Endometrial microvascular endothelial cells (primary cell): ENCODE data around the gene FCRL6. TPM values are rescaled to one million over a fixed set of nuclear protein-coding genes. Genes with fewer than 3 reads are reported as not detected.

Source experiments
- in situ Hi-C: cut with HindIII; loops from 2 replicates; pipeline ENCODE4 v1.10.0; 2017; ENCODE audit warnings: low sequenced_read_pairs, low pct_unique_long_range_greater_than_20kb; ENCODE audit errors: inconsistent ontology term
- total RNA-seq: library from RNA; depleted of rRNA; stranded (reverse); fragments of >200 nt; gene quantifications from one replicate; pipeline ENCODE4 v1.2.3, GENCODE V29; 2015; ENCODE audit errors: inconsistent ontology term

The FCRL6 gene
- total RNA-seq, 1 donor from 2014 or later = not detected

DNA sequence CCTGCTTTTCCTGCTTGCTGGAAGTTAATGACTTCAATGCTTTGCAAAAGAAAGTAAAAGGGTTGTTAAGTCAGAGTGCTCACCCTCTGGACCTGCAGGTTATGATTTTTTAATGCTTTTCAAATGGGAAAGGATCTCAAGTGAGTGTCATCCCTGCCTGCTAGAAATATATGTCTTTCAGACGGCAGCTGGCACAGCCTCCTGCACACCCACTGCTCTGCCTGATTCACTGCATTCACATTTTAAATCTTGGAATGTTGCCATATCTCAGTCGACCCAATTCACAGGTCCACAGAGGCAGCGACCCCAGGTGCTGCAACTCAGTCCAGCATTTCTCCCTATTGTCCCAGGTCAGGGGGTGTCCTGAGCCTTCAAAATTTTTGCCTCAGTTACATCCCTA is 10.7 kb upstream of the FCRL6 start:
- in situ Hi-C loops = loop anchor here (25.0 kb wide), 1 partner anchor 96 kb away; no protein-coding TSS in a partner anchor

DNA sequence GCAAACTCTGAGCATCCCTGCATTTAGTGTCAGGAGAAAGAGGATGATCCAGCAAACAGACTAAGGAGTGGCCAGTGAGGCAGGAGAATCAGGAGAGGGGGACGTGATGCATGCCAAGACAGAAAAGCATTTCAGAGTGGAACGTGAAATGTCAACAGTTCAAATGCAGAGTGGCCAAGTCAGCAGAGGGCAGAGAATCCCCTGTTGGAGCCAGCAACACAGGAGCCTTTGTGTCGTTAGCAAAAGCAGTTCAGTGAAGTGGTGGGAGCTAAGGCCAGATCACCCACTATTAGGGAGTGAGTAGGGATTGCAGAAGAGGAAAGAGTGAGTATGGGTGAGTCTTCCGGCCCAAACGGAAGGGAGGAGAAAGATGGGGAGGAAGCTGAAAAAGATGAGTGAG is 6.6 kb upstream of the FCRL6 start:
- in situ Hi-C loops = loop anchor here (25.0 kb wide), 1 partner anchor 92 kb away; no protein-coding TSS in a partner anchor

DNA sequence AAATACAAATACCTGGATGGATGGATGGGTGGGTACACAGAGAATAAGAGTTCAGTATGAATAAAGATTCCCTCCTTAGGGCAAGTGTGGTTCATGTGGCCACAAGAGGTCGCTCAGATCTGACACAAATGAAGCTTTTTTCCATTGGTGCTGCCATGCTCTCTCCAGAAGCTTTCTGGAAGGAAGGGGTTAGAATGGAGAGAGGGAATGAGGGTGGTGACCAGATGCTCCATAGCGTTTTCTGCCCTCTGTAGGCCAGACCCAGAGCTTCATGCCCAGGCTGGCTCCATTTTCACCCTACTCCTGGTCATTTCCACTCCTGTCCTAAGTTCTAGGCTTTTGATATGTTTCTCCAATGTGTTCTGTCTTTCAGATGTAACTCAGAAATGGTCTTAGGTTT is 3.3 kb upstream of the FCRL6 start:
- in situ Hi-C loops = loop anchor here (25.0 kb wide), 1 partner anchor 88 kb away; no protein-coding TSS in a partner anchor

DNA sequence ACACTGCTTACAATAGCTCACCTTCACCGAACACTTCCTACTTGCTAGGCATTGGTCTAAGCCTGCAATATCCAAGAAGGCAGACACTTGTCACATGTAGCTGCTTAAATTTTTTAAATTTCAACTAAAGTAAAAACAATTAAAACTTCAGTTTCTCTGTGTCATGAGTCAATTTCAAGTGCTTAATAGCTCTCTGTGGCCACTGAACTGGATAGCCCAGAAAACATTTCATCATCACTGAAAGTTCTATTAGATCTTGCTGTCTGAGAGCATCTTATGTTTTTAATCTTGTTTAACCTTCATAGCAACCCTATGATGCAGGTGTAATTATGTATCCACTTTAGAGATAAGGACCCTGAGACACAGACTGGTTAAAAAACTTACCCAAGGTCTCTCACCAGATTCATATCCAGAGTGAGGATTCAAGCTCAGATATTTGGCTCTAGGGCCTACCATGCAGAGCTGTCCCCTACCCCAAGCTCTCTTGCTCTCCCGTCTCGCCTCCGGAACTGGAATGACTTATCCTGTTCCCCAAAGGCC is 2.6 kb upstream of the FCRL6 start:
- in situ Hi-C loops = loop anchor here (25.0 kb wide), 1 partner anchor 88 kb away; no protein-coding TSS in a partner anchor

DNA sequence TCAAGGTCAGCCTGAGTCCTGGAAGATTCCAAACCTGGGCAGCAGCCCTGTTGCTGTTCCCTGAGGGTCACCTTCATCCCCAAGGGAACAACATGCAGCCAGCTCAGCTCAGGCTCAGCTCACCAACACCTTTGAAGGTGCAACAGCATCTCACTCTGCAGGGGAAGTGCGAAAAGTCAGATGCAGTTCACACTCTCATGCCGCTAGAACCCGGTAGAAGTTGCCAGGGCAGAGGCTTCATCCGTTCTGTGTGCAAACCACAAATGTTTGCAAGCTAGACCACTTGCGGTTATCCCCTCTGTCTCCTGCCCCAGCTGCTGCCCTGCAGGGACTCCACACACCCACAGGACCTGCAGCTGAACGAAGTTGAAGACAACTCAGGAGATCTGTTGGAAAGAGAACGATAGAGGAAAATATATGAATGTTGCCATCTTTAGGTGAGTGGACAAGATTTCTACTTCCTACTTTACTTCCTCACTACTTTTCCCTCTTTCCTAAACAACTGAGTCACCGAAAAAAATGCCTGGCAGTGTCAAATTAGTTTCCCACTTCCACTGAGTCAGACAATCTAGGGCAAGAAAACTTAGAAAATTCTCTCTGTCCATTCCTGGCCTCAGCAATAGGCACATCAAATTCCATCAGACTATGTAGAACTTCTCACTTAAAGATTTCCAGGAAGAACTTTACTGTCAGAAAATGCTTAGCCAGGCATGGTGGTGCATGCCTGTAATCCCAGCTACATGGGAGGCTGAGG is 1.8 kb upstream of the FCRL6 start:
- in situ Hi-C loops = no loop called here

DNA sequence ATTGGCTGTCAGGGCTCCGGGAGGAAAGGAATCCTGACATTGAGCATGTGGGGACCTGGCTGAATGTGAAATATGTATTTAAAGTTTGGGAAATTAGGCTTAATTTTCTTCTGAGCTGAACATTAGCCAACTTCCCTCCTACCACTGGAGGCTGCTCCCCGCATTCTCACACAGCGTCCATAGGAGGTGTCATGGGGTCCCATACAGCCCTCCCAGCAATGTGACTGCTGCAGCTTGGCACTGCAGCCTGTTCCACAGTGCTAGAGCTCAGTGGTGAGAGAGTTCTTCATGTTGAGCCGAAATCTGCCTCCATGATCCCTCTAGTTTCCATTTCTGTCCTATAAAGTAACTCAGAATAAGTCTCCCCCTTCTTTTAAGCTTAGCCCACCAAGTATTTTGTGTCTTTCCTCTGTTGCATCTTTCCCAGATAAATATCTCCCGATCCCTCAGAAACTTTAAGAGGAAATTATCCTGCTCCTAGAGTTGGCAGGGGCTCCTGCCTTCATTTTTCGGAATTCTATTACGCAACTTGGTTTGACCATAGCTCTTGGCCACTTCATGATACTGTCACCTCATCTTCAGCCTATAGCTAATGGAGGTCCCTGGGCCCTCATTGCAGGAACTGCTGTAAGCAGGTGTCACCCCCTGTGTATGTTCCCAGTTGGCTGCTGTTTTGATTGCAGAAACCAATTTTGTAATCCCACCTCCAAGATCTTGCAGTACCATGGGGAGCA is 2.0 kb downstream of the FCRL6 start:
- in situ Hi-C loops = no loop called here

DNA sequence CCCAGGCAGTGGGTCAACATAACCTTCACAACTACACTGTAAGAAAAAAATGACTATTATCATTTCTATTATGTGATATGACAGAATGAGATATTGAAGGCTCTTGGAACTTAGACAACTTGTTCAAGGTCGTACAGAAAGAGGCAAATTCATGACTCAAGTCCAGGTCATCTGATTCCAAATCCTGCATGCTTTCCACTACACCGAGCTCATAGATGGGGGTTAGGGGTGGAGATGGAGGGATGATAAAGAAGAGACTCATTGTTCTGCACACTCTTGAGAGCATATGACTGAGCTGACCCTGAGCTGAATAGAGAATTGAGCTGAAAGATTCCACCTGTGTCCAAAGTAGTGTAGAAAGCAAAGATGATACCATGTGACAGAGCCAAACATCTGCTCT is 2.8 kb downstream of the FCRL6 start:
- in situ Hi-C loops = no loop called here

DNA sequence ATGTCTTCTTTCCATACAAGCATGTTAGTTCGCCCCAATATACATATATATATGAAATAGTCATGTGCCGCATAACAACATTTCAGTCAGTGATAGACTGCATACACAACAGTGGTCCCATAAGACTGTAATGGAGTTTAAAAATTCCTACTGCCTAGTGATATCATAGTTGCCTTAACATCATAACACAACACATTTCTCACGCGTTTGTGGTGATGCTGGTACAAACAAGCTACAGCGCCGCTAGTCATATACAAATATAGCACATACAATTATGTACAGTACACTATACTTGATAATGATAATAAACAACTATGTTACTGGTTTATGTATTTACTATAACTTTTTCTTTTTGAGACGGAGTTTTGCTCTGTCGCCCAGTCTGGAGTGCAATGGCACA is 13.8 kb downstream of the FCRL6 start:
- in situ Hi-C loops = no loop called here

DNA sequence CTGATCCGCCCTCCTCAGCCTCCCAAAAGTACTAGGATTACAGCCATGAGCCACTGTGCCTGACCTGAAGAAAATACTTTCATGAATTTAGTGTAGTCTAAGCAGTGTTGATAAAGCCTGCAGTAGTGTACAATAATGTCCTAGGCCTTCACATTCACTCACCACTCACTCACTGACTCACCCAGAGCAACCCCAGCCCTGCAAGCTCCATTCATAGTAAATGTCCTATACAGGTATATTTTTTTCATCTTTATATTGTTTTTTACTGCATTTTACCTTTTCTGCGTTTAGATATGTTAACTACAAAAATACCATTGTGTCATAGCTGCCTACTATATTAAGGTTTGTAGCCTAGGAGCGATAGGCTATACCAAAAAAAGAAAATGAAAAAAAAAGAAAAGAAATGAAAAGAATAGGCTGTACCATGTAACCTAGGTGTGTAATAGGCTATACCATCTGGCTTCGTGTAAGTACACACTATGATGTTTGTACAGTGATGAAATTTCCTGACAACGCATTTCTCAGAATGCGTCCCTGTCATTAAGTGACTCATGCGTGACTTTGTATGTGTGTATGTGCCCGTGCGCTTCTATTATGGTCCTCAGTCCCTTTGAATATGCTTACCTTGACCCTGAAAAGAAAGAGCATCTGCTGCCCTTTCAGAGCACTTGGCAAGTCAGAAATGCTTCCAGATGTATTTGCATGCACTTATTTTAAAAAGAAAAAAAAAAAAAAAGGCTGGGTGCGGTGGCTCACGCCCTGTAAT is 15.3 kb downstream of the FCRL6 start:
- in situ Hi-C loops = no loop called here

DNA sequence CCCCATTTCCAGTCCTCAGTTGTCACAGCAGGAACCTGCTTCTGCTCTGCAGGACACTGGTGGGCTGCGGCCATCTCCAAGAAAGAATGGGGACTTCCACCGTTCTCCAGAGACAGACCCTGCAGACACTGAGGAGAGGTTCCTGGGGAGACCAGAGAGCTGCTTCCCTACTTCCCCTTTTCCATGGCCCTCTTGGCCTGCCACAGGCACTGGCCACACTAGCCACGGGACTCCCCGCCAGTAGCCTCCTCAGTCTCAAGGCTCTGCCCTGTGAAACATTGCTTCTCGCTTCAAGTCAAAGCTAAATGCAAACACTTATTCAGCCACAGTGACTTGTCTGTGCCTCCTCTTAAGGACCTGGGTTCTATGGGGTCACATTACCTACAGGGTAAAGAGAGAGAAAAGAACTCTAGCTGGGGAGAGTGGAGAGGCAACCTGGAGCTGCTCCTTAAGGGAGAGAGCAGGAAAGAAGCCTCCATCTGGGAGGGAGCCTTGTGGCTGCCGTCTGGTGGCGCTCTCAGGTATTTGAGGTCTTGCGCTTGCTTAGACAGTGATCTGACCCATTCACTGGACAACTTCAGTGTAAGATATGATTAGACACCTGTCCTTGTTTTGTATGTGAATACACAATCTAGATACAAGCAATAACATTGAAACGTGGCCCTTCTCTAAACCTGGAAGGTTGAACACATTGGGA is 19.2 kb downstream of the FCRL6 start:
- in situ Hi-C loops = no loop called here

DNA sequence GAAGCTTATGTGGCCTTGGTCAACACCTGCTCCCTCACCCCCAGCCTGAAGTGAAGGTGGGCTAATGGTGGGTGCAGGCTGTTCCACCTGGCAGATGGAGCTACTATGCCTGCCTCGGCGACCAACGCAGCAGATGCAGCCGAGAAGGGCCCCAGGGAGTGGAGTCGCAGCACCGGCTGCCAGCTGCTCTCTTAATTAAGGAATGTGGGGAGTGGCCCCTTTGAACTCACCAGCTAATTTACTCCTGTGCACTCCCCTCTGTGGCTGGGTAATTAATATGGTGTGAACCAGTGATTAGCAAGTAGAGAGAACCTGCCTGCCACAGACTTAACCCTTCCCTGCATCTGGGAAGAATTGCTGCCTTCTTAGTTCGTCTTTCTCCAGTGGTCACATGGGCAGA is 21.2 kb downstream of the FCRL6 start:
- in situ Hi-C loops = no loop called here

DNA sequence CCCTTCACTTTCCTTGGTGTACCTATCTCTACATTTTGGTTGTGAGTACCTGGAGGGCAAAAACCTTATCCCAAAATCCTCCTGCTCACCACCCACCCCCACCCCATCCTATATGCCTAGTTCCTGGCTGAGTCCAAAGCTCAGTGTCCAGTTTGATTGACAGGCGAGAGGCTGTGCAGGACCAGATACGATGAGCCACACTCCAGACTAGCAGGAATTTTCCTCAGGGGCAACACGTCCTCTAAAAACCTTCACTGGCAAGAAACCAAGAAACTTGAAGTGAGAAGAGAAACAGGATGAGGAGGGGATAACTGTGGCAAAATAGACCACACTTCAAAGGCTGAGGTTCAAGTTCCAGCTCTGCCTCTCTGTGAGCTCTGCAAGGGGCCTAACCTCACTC is 23.4 kb downstream of the FCRL6 start:
- in situ Hi-C loops = no loop called here

DNA sequence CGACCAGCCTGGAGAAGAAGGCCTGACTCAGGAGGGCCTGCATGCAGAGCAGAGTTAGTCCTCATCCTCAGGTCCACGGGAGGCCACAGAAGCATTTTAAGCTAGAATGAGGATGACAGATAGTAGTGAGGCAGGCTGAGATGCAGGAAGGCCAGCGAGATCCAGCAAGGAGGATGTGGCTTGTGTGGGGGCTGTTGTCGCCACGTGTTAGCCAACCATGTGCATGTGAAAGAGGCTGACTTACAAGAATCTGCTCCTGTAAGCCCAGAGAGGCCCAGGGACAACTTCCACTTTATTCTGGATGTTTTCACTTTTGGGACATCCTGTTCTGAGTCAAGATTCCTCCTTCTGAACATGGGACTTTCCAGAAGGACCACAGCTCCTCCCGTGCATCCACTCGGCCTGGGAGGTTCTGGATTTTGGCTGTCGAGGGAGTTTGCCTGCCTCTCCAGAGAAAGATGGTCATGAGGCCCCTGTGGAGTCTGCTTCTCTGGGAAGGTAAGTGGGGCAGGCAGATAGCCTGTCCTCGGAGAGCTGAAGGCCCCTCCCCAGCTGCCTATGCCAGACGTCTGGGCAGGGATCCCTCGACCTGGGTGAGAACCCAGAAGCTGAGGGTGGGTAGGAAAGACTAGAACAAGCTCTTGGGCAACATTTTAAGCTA is 24.4 kb downstream of the FCRL6 start, which contains the start of gene SLAMF8:
Gene SLAMF8, plus strand, starts transcription at position 433 of the 661 bp plus-strand sequence. Its CDS starts 26 bp downstream, at position 459.
- in situ Hi-C loops = no loop called here

DNA sequence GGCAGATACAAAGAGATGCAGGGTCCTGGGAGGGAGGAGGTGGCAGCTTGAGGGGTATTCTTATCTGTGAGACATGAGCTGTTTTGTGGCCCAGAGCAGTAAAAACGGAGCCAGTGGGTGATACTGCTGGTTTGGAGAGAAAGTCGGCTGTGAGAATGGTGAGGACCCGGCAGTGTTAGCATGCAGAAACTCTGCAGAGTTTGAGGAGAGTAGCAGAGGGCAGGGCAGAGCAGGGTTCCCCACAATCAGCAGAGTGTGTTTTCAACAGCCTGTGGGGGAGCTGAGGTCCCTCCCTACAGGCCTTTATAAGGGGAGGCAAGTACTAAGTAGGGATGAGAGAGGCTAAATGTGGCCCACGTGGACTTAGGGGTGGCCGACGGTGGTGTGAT is 24.9 kb downstream of the FCRL6 start:
- in situ Hi-C loops = no loop called here

DNA sequence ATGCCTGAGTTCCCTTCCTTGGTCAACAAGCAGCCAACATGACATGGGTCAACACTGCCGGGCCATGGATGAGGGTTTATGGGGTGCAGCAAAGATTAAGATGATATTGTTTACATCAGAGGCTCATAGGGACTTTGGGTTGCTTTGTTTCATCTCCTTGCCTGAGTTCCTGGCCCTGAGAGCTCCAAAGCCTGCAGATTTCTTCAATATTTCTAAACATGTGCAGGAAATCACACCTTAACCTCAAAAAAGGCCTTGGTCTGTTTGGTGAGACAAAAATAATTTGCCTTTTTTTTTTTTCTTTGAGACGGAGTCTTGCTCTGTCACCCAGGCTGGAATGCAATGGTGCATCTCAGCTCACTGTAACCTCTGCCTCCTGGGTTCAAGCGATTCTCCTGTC is 25.4 kb downstream of the FCRL6 start:
- in situ Hi-C loops = no loop called here

DNA sequence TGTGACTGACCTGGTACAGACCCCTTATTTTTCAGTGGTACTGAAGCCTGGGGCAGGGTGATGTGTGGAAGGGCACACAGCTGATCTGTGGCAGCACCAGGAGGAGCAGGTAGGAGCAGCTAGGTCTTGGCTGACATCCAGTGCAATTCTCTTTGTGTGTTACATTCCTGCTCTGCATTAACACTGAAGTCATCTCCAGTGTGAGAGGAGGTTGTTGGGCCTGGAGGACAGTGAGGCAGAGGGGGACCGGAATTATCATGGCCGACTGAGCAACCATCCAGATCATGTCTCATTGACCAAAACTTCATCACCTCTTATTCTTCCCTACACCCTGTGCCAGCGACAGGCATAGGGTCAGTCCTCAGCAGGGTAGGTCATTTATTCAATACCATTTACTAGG is 26.0 kb downstream of the FCRL6 start:
- in situ Hi-C loops = no loop called here

DNA sequence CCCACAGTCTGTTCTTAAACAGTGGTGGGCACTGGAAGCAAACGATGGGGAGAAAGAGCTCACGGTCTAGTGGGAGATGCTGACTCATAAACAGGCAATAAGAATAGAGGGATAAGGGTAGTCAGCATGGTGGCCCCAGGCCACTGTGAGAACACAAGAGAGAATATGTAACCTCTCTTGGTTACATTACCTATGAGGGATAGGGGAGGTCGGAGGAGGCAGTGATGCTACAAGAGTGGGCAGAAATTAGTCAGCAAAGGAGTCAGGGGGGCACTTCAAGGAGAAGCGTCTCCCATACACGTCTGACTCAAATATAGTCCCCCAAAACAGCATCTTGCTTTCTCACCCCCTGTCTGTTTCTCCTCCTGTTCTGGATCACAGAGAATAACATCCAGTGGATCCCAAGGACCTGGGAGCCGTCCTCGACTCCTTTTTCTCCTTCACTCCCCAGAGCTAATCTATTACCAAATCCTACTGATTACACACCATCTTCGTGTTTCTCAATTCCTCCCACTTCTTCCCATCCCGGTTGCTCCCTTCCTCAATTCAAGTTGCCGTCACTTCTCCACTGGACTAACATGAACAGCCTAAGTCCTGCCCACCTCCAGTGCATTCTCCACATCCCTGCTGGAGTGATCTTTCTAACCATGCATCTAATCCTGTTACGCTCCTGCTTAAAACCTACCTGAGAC is 26.6 kb downstream of the FCRL6 start:
- in situ Hi-C loops = no loop called here

DNA sequence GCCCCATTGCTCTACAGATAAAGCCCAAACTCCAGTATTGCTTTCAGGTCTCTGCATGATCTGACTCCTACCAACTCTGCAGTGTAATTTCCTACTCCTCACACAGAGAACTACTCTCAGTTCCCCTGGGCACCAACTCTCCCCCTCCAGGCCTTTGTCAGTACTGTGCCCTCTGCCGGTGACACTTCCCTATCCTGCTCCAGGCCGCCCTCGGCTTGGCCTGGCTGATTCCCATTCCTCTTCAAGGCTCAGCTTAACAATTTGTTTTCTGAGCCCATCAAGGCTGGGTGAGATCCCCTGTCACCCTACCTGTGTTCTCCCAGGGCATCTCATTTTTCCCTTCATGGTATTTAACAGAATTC is 27.1 kb downstream of the FCRL6 start:
- in situ Hi-C loops = no loop called here
